Common myeloid progenitor, CD34-positive (primary cell): ENCODE measurements around the gene ATP8A1.

Source experiments
- CTCF ChIA-PET: fragments of 350-600 bp; sonication (Branson Sonifier 250); formaldehyde crosslinking; loops from one replicate; lab custom pipeline; 2021; ENCODE audit warnings: antibody characterized with exemption; lab: Charles Lee
- POLR2A ChIA-PET: fragments of 350-600 bp; sonication (Branson Sonifier 250); formaldehyde crosslinking; loops from one replicate; lab custom pipeline; 2021; ENCODE audit warnings: antibody characterized with exemption; lab: Charles Lee
- DNase-seq, 3 donors: peaks; one replicate each; pipeline versions ENCODE4 v3.0.0 to v3.0.0-alpha.2; 2013
- H3K27ac ChIP-seq, 2 experiments: 1 replicate in 1 of 2; 2 replicates in 1 of 2; pipeline ENCODE4 v1.7.0; 2013; ENCODE audit warnings: inconsistent platforms in 2 of 2, low read length in 2 of 2, mild to moderate bottlenecking in 2 of 2, low read depth in 1 of 2, moderate library complexity in 1 of 2; ENCODE audit not compliant: severe bottlenecking in 2 of 2, insufficient read depth in 1 of 2, poor library complexity in 1 of 2
- H3K27me3 ChIP-seq, 5 experiments: replicated peaks in 2 of 5; 1 replicate in 3 of 5; 2 replicates in 2 of 5; pipeline versions ENCODE4 v1.6.1 to v1.7.0; 2013; ENCODE audit warnings: low read length in 4 of 5, mild to moderate bottlenecking in 2 of 5, moderate library complexity in 2 of 5, inconsistent platforms in 1 of 5; ENCODE audit not compliant: insufficient read depth in 5 of 5, control insufficient read depth in 4 of 5
- H3K36me3 ChIP-seq, 4 experiments: 1 replicate in 2 of 4; 2 replicates in 2 of 4; pipeline versions ENCODE4 v1.6.1 to v1.7.0; 2013; ENCODE audit warnings: low read length in 3 of 4, control low read depth in 1 of 4, mild to moderate bottlenecking in 1 of 4; ENCODE audit not compliant: control insufficient read depth in 4 of 4, insufficient read depth in 4 of 4
- H3K4me1 ChIP-seq, 4 experiments: 1 replicate in 3 of 4; 2 replicates in 1 of 4; pipeline versions ENCODE4 v1.6.1 to v1.7.1; 2013; ENCODE audit warnings: low read length in 3 of 4, mild to moderate bottlenecking in 3 of 4, control low read depth in 1 of 4, inconsistent platforms in 1 of 4, moderate library complexity in 1 of 4; ENCODE audit not compliant: control insufficient read depth in 4 of 4, insufficient read depth in 4 of 4; ENCODE audit errors: control extremely low read depth in 1 of 4
- H3K4me3 ChIP-seq, 7 experiments: 1 replicate in 4 of 7; 2 replicates in 3 of 7; pipeline versions ENCODE4 v1.5.1 to v1.7.0; 2013; ENCODE audit warnings: mild to moderate bottlenecking in 7 of 7, low read length in 6 of 7, moderate library complexity in 6 of 7, inconsistent platforms in 2 of 7, low read depth in 2 of 7, control low read depth in 1 of 7; ENCODE audit not compliant: insufficient read depth in 4 of 7, control insufficient read depth in 1 of 7; ENCODE audit errors: extremely low read depth in 1 of 7
- H3K9me3 ChIP-seq, 5 experiments: 1 replicate in 4 of 5; 2 replicates in 1 of 5; pipeline versions ENCODE4 v1.6.1 to v1.7.1; 2013; ENCODE audit warnings: low read length in 4 of 5, mild to moderate bottlenecking in 2 of 5, inconsistent platforms in 1 of 5, low read depth in 1 of 5, moderate library complexity in 1 of 5; ENCODE audit not compliant: control insufficient read depth in 4 of 5, insufficient read depth in 2 of 5; ENCODE audit errors: control extremely low read depth in 1 of 5
- WGBS: methylation state at CpG from one replicate; pipeline ENCODE4 v1.1.5; 2013; ENCODE audit not compliant: insufficient coverage; 5-methylcytosine and 5-hydroxymethylcytosine counted together

Gene ATP8A1

DNA sequence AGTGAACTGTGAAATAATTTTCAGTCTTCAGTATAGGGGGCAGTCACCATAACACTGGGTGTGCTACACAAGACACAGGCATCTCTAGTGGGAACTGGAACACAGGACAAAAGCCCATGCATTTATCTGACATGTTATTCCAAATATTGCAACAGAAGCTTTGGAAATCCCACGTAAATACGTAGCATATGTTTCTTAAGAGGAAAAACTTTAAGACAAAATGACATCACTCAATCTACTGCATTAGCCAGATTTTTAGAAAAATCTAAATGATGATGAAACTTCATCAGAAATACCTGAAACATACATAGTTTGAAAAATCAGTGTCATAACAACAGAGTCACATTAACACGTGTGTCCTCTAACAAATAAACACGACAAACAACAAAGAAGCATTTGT lies 245.1 kb downstream of the ATP8A1 start:
- ChIA-PET POLR2A (no interaction called here), CTCF (no interaction called here)
- H3K4me3 ChIP-seq: no peak overlapping the region
- H3K27ac ChIP-seq: no peak overlapping the region
- peaks cover 0 to 3% (median 0%) of the 10 kb centered on the region in 4 experiments for H3K4me1 ChIP-seq
- H3K36me3 ChIP-seq: peaks cover 9 to 23% (median 16%) of the 10 kb centered on the region in 4 experiments
- H3K27me3 ChIP-seq: no peaks in the 10 kb centered on the region
- WGBS: 100% methylated on average over 2 of the region's 4 CpGs
- H3K9me3 ChIP-seq: no peaks in the 10 kb centered on the region
- DNase-seq: no peak

DNA sequence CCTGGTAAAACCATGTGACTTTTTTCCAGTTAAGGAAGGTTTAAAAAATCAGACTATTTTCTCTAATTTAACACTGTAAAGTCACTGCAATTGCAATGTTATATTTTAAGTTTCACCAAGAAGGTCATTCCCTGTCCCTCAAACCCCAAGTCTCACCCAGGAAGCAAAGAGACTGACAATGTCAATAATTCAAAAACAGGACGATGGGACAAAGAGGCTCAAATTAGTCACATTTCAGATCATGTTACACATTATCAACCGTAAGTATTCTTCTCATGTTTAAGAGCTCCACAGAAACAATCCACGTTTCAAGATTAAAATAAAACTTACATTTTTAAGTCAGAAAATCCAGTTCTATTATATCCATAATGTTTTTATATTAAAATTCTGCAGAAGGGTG lies 246.5 kb downstream of the ATP8A1 start:
- no peaks in the 10 kb centered on the region for H3K9me3 ChIP-seq
- no peak for DNase-seq
- H3K36me3 ChIP-seq: peaks cover 9 to 23% (median 12%) of the 10 kb centered on the region in 4 experiments
- 86% methylated on average over 1 of the region's 3 CpGs for WGBS
- ChIA-PET POLR2A (no interaction called here), CTCF (no interaction called here)
- H3K4me3 ChIP-seq: no peak overlapping the region
- H3K27ac ChIP-seq: no peak overlapping the region
- no peaks in the 10 kb centered on the region for H3K4me1 ChIP-seq
- H3K27me3 ChIP-seq: no peaks in the 10 kb centered on the region

GRCh38 chr4:42404001-42404400 lies 252.9 kb downstream of the ATP8A1 start:
- no peak for DNase-seq
- 77% methylated on average over 5 of the region's 6 CpGs for WGBS
- POLR2A ChIA-PET: no interaction called here
- H3K4me3 ChIP-seq: no peak overlapping the region
- H3K27ac ChIP-seq: no peak overlapping the region
- CTCF ChIA-PET: no interaction called here
- peaks cover 0 to 2% (median 0%) of the 10 kb centered on the region in 4 experiments for H3K36me3 ChIP-seq
- peaks cover 16 to 45% (median 26%) of the 10 kb centered on the region in 5 experiments for H3K27me3 ChIP-seq
- no peaks in the 10 kb centered on the region for H3K9me3 ChIP-seq
- peaks cover 0 to 2% (median under 1%) of the 10 kb centered on the region in 4 experiments for H3K4me1 ChIP-seq

GRCh38 chr4:42401171-42401570 lies 255.7 kb downstream of the ATP8A1 start:
- Histone ChIP-seq H3K27ac (no peak overlapping the region), H3K4me3 (no peak overlapping the region), H3K36me3 (no peaks in the 10 kb centered on the region), H3K9me3 (no peaks in the 10 kb centered on the region), H3K27me3 (peaks cover 19 to 72% (median 34%) of the 10 kb centered on the region in 5 experiments), H3K4me1 (peaks cover 10 to 30% (median 26%) of the 10 kb centered on the region in 4 experiments)
- POLR2A ChIA-PET: no interaction called here
- 77% methylated on average over 9 of the region's 9 CpGs for WGBS
- peak in 1 of 3 donors; percentile 7 for DNase-seq
- CTCF ChIA-PET: interaction anchor here (0.9 to 1.5 kb wide), 2 partner anchors 12 to 122 kb away, joined by 3 read pairs; no protein-coding TSS in a partner anchor

DNA sequence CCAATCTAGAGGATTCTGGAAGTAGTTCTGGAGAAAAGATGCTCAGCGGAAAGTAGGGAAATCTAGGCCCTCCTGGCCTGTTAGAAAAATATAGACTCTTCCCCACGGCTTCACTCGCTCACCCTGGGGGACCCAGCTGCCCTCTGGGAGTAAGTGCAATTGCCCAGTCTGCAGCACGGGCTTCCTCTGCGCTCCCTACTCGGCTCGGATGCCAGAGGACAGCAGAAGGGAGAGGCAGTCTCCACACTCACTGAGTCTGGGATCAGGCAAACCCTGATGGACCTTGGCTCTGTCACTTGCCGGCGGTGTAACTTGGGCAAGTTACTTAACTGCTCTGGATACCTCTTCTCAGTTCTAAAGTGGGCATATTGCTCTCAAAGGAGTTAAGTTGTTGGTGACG lies 257.5 kb downstream of the ATP8A1 start:
- Histone ChIP-seq H3K36me3 (no peaks in the 10 kb centered on the region), H3K4me1 (peaks cover 10 to 30% (median 26%) of the 10 kb centered on the region in 4 experiments), H3K9me3 (no peaks in the 10 kb centered on the region), H3K27me3 (peaks cover 24 to 90% (median 41%) of the 10 kb centered on the region in 5 experiments), H3K4me3 (no peak overlapping the region), H3K27ac (no peak overlapping the region)
- DNase-seq: peak in 1 of 3 donors; percentile 21
- 7% methylated on average over 10 of the region's 10 CpGs for WGBS
- CTCF ChIA-PET: interaction anchor here (1.6 kb wide), 1 partner anchor 35 kb away, joined by 3 read pairs; no protein-coding TSS in a partner anchor
- POLR2A ChIA-PET: no interaction called here

GRCh38 chr4:42398871-42399331 lies 258.0 kb downstream of the ATP8A1 start:
- DNase-seq: no peak
- ChIA-PET POLR2A (no interaction called here), CTCF (no interaction called here)
- Histone ChIP-seq H3K27me3 (peaks cover 24 to 90% (median 41%) of the 10 kb centered on the region in 5 experiments), H3K36me3 (no peaks in the 10 kb centered on the region), H3K9me3 (no peaks in the 10 kb centered on the region), H3K4me1 (peaks cover 10 to 30% (median 26%) of the 10 kb centered on the region in 4 experiments), H3K4me3 (peak overlapping the region in 4 of 7 experiments; percentile 3 to 68 (median 62)), H3K27ac (no peak overlapping the region)
- 6% methylated on average over 19 of the region's 24 CpGs for WGBS

DNA sequence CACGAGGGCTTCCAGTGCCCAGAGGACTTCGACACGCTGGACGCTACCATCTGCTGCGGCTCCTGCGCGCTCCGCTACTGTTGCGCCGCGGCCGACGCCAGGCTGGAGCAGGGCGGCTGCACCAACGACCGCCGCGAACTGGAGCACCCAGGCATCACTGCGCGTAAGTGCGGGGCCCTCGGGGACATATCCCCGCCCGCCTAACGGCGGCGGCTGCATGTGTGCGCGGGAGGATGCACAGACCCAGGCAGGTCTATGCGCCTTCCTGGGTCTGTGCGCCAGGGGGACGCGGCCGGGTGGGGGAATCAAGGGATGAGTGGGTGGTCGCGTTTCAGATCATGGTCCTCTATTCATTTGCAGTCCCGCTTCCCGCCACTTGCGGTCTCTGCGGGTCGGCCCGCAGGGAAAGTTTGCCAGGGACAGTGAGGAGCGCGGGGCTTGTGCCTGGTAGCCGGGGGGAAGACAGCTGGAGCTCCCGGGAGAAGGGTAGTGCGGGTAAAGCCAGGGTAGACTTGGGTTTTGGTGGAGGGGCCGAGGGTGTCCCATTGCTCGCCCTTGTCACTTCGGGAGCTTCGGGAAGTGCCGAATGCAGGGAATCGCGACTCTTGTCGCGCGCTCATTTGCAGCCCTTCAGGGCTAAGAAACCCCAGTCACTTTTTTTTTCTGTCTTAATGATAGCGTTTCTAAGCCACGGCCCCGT lies 258.6 kb downstream of the ATP8A1 start:
- WGBS: under 1% methylated on average over 57 of the region's 60 CpGs
- ChIA-PET POLR2A (no interaction called here), CTCF (no interaction called here)
- Histone ChIP-seq H3K4me3 (peak overlapping the region in 6 of 7 experiments; percentile 11 to 68 (median 58)), H3K36me3 (no peaks in the 10 kb centered on the region), H3K27ac (no peak overlapping the region), H3K4me1 (peaks cover 10 to 30% (median 26%) of the 10 kb centered on the region in 4 experiments), H3K27me3 (peaks cover 24 to 88% (median 39%) of the 10 kb centered on the region in 5 experiments), H3K9me3 (no peaks in the 10 kb centered on the region)
- DNase-seq: peak in 2 of 3 donors; percentile 42 to 56
